ENCODE data around the gene CEPT1. TPM values are rescaled to one million over a fixed set of nuclear protein-coding genes. Genes with fewer than 3 reads are reported as not detected.
A peak's percentile ranks its signal among the peaks of the same experiment; 100 is the strongest.

Gene CEPT1
- total and polyA plus RNA-seq, 2 of the 8 experiments (the other 6 are each of a cell fraction or from before 2014, with no cell fraction given), result 18.5 to 28.6 TPM

GRCh38 chr1:111219557-111220286 lies 79.7 kb downstream of the CEPT1 start:
- H2AK5ac ChIP-seq (ENCODE audit: low read depth, low read length), result 0 out of 2 replicates have a peak overlapping the region, but pooled peaks have one; percentile 7
- H3K4me2 ChIP-seq (ENCODE audit: insufficient read depth in 1 of 2, low read depth in 2 of 2, low read length in 2 of 2), result no peak overlapping the region
- no peaks in the 10 kb centered on the region for H3K36me3 ChIP-seq (ENCODE audit: control insufficient read depth in 2 of 4, insufficient read depth in 4 of 4, low read length in 3 of 4)
- no peaks in the 10 kb centered on the region for H3K79me2 ChIP-seq (ENCODE audit: control insufficient read depth in 1 of 2, insufficient read depth in 2 of 2, low read length in 2 of 2)
- peaks cover 0 to 11% (median 2%) of the 10 kb centered on the region in 4 experiments; a peak in 2 of 7 replicates for H3K4me1 ChIP-seq (replicated peaks in 1 of 4; ENCODE audit: control insufficient read depth in 3 of 4, insufficient read depth in 4 of 4, low read length in 3 of 4)
- no peak overlapping the region for H2BK5ac ChIP-seq (ENCODE audit: low read depth, low read length)
- H4K5ac ChIP-seq (ENCODE audit: insufficient read length, low read depth, low read length), result no peak overlapping the region
- ChIA-PET CTCF (ENCODE audit: partially characterized antibody) (interaction anchor here (0.8 to 5.4 kb wide), 13 partner anchors 12 to 223 kb away, joined by 3 to 33 read pairs (median 4); partner anchors contain the start of gene OVGP1), POLR2A (ENCODE audit: partially characterized antibody) (interaction anchor here (1.2 kb wide), 1 partner anchor 36 kb away, joined by 3 read pairs; no protein-coding TSS in a partner anchor)
- no peak overlapping the region for H2BK120ac ChIP-seq (replicated peaks; ENCODE audit: low read depth, low read length)
- 71% methylated on average over 5 of the region's 5 CpGs; no CpG with 5 or more reads in 1 of the 2 experiments for WGBS, 2 experiments (ENCODE audit: extremely low coverage in 1 of 2, insufficient coverage in 1 of 2, insufficient read length in 1 of 2, insufficient replicate concordance in 2 of 2, low coverage in 1 of 2, low lambda C conversion rate in 2 of 2, missing lambda C conversion rate in 1 of 2)
- H3K14ac ChIP-seq (ENCODE audit: insufficient read length), result no peak overlapping the region
- H3K4ac ChIP-seq (replicated peaks; ENCODE audit: insufficient read length, low read depth, low read length), result no peak overlapping the region
- no peak overlapping the region for H3K18ac ChIP-seq (ENCODE audit: extremely low read depth, low read length)
- no peaks in the 10 kb centered on the region; a peak in 1 of 4 replicates for H3K9me3 ChIP-seq (ENCODE audit: insufficient read depth in 2 of 2, low read depth in 1 of 2, low read length in 1 of 2)
- no peak overlapping the region for H3K56ac ChIP-seq (replicated peaks; ENCODE audit: insufficient read length, low read depth, low read length)
- TF ChIP-seq SUZ12 (IDR thresholded peaks at IDR 0.05; ENCODE audit: low read length), result no peak
- TF ChIP-seq POLR2AphosphoS5 (IDR thresholded peaks at IDR 0.05; ENCODE audit: low read depth, low read length), result no peak
- no peak for TF ChIP-seq CBX5 (IDR thresholded peaks at IDR 0.05; ENCODE audit: low read depth, low read length)
- TF ChIP-seq CTBP2 (IDR thresholded peaks at IDR 0.05; ENCODE audit: borderline replicate concordance, insufficient read depth, insufficient read length, low read length), result no peak
- no peak for TF ChIP-seq SP2 (IDR thresholded peaks at IDR 0.05; ENCODE audit: low read length)
- no peak for TF ChIP-seq ATF3 (IDR thresholded peaks at IDR 0.05; ENCODE audit: insufficient read depth, low read depth, low read length)
- no peak for TF ChIP-seq CHD1 (IDR thresholded peaks at IDR 0.05; ENCODE audit: low read depth, low read length)
- TF ChIP-seq RAD21 (IDR thresholded peaks at IDR 0.05 in 1 of 2, conservative IDR thresholded peaks at IDR 0.05 in 1 of 2; ENCODE audit: low read depth in 2 of 2, low read length in 2 of 2), result no peak
- no peak for TF ChIP-seq SIRT6 (IDR thresholded peaks at IDR 0.05; ENCODE audit: low read length)
- no peak for TF ChIP-seq PHF8 (conservative IDR thresholded peaks at IDR 0.05; ENCODE audit: low read depth, low read length)
- TF ChIP-seq ASH2L (IDR thresholded peaks at IDR 0.05; ENCODE audit: low read length), result no peak
- no peak for TF ChIP-seq GTF2F1 (IDR thresholded peaks at IDR 0.05; ENCODE audit: borderline replicate concordance, low read depth, low read length)
- peak overlapping the region; percentile 68; the same call in 1 of the 2 replicates for H2BK20ac ChIP-seq (ENCODE audit: low read length)
- H2BK12ac ChIP-seq (ENCODE audit: low read depth, low read length), result no peak overlapping the region
- no peak overlapping the region for H4K8ac ChIP-seq (ENCODE audit: extremely low read depth, insufficient read depth, low read length)
- DNase-seq (ENCODE audit: low read depth in 1 of 2, low spot score in 2 of 2), result no peak
- H4K91ac ChIP-seq (replicated peaks; ENCODE audit: insufficient read length, low read length), result no peak overlapping the region
- no peak overlapping the region for H2AFZ ChIP-seq (ENCODE audit: low read length)
- no peak overlapping the region for H2BK15ac ChIP-seq (ENCODE audit: low read length)
- H3K9ac ChIP-seq (replicated peaks in 1 of 4; ENCODE audit: extremely low read depth in 1 of 4, low read depth in 3 of 4, low read length in 3 of 4), result no peak overlapping the region
- H3K79me1 ChIP-seq (ENCODE audit: low read depth, low read length), result no peaks in the 10 kb centered on the region
- H3K4me3 ChIP-seq (ENCODE audit: extremely low read depth in 1 of 4, insufficient read depth in 2 of 4, low read depth in 3 of 4, low read length in 4 of 4), result no peak overlapping the region
- H3K27ac ChIP-seq (ENCODE audit: low read depth, low read length), result no peak overlapping the region
- H3K23me2 ChIP-seq (ENCODE audit: low read depth, low read length), result no peaks in the 10 kb centered on the region
- no peaks in the 10 kb centered on the region for H3K27me3 ChIP-seq (replicated peaks in 1 of 4; ENCODE audit: control insufficient read depth in 3 of 4, extremely low read depth in 1 of 4, insufficient read depth in 3 of 4, low read length in 3 of 4)
- no peaks in the 10 kb centered on the region for H4K20me1 ChIP-seq (replicated peaks in 1 of 2; ENCODE audit: control insufficient read depth in 1 of 2, insufficient read depth in 2 of 2, low read length in 2 of 2)
- no peak for FAIRE-seq
- no peak overlapping the region for H3K23ac ChIP-seq (ENCODE audit: insufficient read length)
